ENCODE measurements around the gene SMG5.

DNA sequence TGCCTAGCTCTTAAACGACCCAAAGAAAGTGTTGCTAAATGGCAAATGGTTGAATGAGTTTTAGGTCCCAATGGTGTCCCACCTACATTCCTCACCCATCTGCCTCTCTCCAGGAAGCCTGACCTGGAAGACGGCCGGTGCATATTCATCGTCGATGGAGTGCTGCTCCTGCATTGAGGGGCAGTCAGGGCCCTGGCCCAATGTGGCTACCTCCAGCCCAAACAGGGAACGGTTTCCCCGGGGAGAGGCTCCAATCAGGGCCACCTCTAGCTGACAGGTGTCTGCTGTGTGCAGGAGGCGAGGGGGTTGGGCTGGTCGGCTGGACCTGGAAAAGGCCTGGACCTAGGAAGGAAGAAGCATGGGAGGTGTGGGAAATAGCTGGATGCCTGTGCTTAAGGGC, 11.3 kb upstream of the SMG5 start:
- TF ChIP-seq TAF1 (IDR thresholded peaks at IDR 0.05; ENCODE audit: low read depth, low read length) (no peak), POLR2AphosphoS5 (IDR thresholded peaks at IDR 0.05; ENCODE audit: low read depth, low read length) (no peak), POLR2A (IDR thresholded peaks at IDR 0.05; ENCODE audit: low read depth, low read length) (no peak), PAX5 (IDR thresholded peaks at IDR 0.05; ENCODE audit: insufficient read depth, low read length, severe bottlenecking) (no peak)
